Liver (tissue), 9 donors: ENCODE results near the gene TRUB2. TPM values are rescaled to one million over a fixed set of nuclear protein-coding genes. Genes with fewer than 3 reads are reported as not detected.

ENCODE experiments used
- DNase-seq: peaks from one replicate; pipeline ENCODE4 v3.0.0-alpha.2; 2017; ENCODE audit warnings: low spot score
- H3K27ac ChIP-seq, 2 donors: one replicate each; pipeline ENCODE4 v1.7.0; 2013; ENCODE audit warnings: inconsistent platforms in 2 of 2, low read length in 2 of 2, control low read depth in 1 of 2, low read depth in 1 of 2, mild to moderate bottlenecking in 1 of 2
- H3K27me3 ChIP-seq, 4 donors: one replicate each; pipeline versions ENCODE4 v1.6.1 to v1.7.0; 2013; ENCODE audit warnings: low read length in 3 of 4, inconsistent platforms in 1 of 4, mild to moderate bottlenecking in 1 of 4, moderate library complexity in 1 of 4; ENCODE audit not compliant: control insufficient read depth in 4 of 4, insufficient read depth in 4 of 4
- H3K36me3 ChIP-seq, 4 donors: one replicate each; pipeline versions ENCODE4 v1.6.1 to v1.7.0; 2013; ENCODE audit warnings: low read length in 3 of 4, mild to moderate bottlenecking in 3 of 4, low read depth in 1 of 4, moderate library complexity in 1 of 4; ENCODE audit not compliant: control insufficient read depth in 4 of 4, insufficient read depth in 3 of 4
- H3K4me1 ChIP-seq, 4 donors: one replicate each; pipeline versions ENCODE4 v1.6.1 to v1.7.0; 2013; ENCODE audit warnings: low read length in 3 of 4, mild to moderate bottlenecking in 3 of 4, moderate library complexity in 1 of 4; ENCODE audit not compliant: control insufficient read depth in 4 of 4, insufficient read depth in 4 of 4
- H3K4me3 ChIP-seq, 3 donors: one replicate each; pipeline versions ENCODE4 v1.6.1 to v1.7.0; 2013; ENCODE audit warnings: low read length in 3 of 3, control low read depth in 1 of 3, low read depth in 1 of 3, mild to moderate bottlenecking in 1 of 3
- H3K9ac ChIP-seq, 2 donors: one replicate each; pipeline ENCODE4 v1.7.0; 2013; ENCODE audit warnings: low read length in 2 of 2, mild to moderate bottlenecking in 2 of 2, moderate library complexity in 2 of 2, control low read depth in 1 of 2, low read depth in 1 of 2
- H3K9me3 ChIP-seq, 4 donors: one replicate each; pipeline versions ENCODE4 v1.6.1 to v1.7.0; 2013; ENCODE audit warnings: low read length in 3 of 4; ENCODE audit not compliant: control insufficient read depth in 4 of 4
- ATF3 ChIP-seq: IDR thresholded peaks from 2 replicates; pipeline ENCODE4 v1.6.1; 2016; ENCODE audit warnings: antibody characterized with exemption
- CTCF ChIP-seq: fragments of 150-350 bp; IDR thresholded peaks from 2 replicates; pipeline ENCODE4 v1.5.1; 2017; ENCODE audit warnings: improper control_type of control experiment, low read depth, low read length; ENCODE audit not compliant: missing input control
- EGR1 ChIP-seq, 2 donors: IDR thresholded peaks; 2 replicates each; pipeline ENCODE4 v1.6.1; 2016 to 2018; ENCODE audit warnings: antibody characterized with exemption in 2 of 2, low read depth in 2 of 2
- FOXA1 ChIP-seq: IDR thresholded peaks from 2 replicates; pipeline ENCODE4 v1.6.1; 2016; ENCODE audit warnings: antibody characterized with exemption
- FOXA2 ChIP-seq: IDR thresholded peaks from 2 replicates; pipeline ENCODE4 v1.6.1; 2016; ENCODE audit warnings: antibody characterized with exemption
- GABPA ChIP-seq, 2 donors: IDR thresholded peaks in 1 of 2; conservative IDR thresholded peaks in 1 of 2; 2 replicates each; pipeline ENCODE4 v1.6.1; 2016; ENCODE audit warnings: antibody characterized with exemption in 2 of 2, mild to moderate bottlenecking in 1 of 2, moderate library complexity in 1 of 2
- HNF4A ChIP-seq, 2 donors: conservative IDR thresholded peaks; 2 replicates each; pipeline ENCODE4 v1.6.1; 2016; ENCODE audit warnings: antibody characterized with exemption in 2 of 2, mild to moderate bottlenecking in 2 of 2
- HNF4G ChIP-seq: IDR thresholded peaks from 2 replicates; pipeline ENCODE4 v1.6.1; 2016; ENCODE audit warnings: antibody characterized with exemption
- JUND ChIP-seq, 2 donors: IDR thresholded peaks; 2 replicates each; pipeline ENCODE4 v1.6.1; 2016; ENCODE audit warnings: antibody characterized with exemption in 2 of 2
- MAX ChIP-seq: IDR thresholded peaks from 2 replicates; pipeline ENCODE4 v1.6.1; 2016; ENCODE audit warnings: antibody characterized with exemption
- NR2F2 ChIP-seq: IDR thresholded peaks from 2 replicates; pipeline ENCODE4 v1.6.1; 2016; ENCODE audit warnings: antibody characterized with exemption
- RAD21 ChIP-seq, 2 donors: IDR thresholded peaks; 2 replicates each; pipeline ENCODE4 v1.6.1; 2016; ENCODE audit warnings: antibody characterized with exemption in 2 of 2, mild to moderate bottlenecking in 2 of 2
- REST ChIP-seq: IDR thresholded peaks from 2 replicates; pipeline ENCODE4 v1.6.1; 2016; ENCODE audit warnings: antibody characterized with exemption, mild to moderate bottlenecking
- RXRA ChIP-seq, 2 donors: IDR thresholded peaks; 2 replicates each; pipeline ENCODE4 v1.6.1; 2017 to 2018; ENCODE audit warnings: antibody characterized with exemption in 2 of 2, mild to moderate bottlenecking in 1 of 2
- SP1 ChIP-seq: IDR thresholded peaks from 2 replicates; pipeline ENCODE4 v1.6.1; 2018; ENCODE audit warnings: antibody characterized with exemption, mild to moderate bottlenecking
- TAF1 ChIP-seq: conservative IDR thresholded peaks from 2 replicates; pipeline ENCODE4 v1.6.1; 2016; ENCODE audit warnings: antibody characterized with exemption, mild to moderate bottlenecking
- YY1 ChIP-seq: IDR thresholded peaks from 2 replicates; pipeline ENCODE4 v1.6.1; 2016; ENCODE audit warnings: antibody characterized with exemption, mild to moderate bottlenecking
- ZBTB33 ChIP-seq: IDR thresholded peaks from 2 replicates; pipeline ENCODE4 v1.6.1; 2016; ENCODE audit warnings: antibody characterized with exemption
- WGBS: extraction: QIAGEN DNeasy Blood & Tissue Kit; methylation state at CpG from one replicate; pipeline ENCODE4 v1.1.7; 2013; 5-methylcytosine and 5-hydroxymethylcytosine counted together
- polyA plus RNA-seq, 2 donors: library from polyadenylated mRNA; stranded (reverse) in 1 of 2; unstranded in 1 of 2; fragments of 200-250 nt in 1 of 2; fragments of >200 nt in 1 of 2; fragmentation: Nextera tagmentation in 1 of 2; extraction: Ambion mirVana in 1 of 2; gene quantifications; one replicate each; pipeline versions ENCODE4 v1.2.1 to v1.2.3, GENCODE V29; 2013 to 2015
- total RNA-seq, 2 donors: library from RNA; depleted of rRNA; stranded (reverse); fragments of >200 nt; gene quantifications; one replicate each; pipeline ENCODE4 v1.2.3, GENCODE V29; 2014
- donor health status: healthy.
- donor health status: healthy.
- donor health status: healthy.
- donor health status: healthy.
- donor health status: healthy.

TRUB2 gene
- total and polyA plus RNA-seq, 4 donors: 12.7 to 35.8 (median 19.4) TPM

- WGBS: 90% methylated on average over 4 of the region's 4 CpGs
- no peak overlapping the region for H3K4me3 ChIP-seq
These were observed 59.6 kb downstream of the TRUB2 start for GRCh38 chr9:128262687-128263086.

More at GRCh38 chr9:128262687-128263086, 59.6 kb downstream of the TRUB2 start:
- Histone ChIP-seq H3K9ac (no peak overlapping the region), H3K4me1 (no peaks in the 10 kb centered on the region), H3K27ac (no peak overlapping the region), H3K27me3 (no peaks in the 10 kb centered on the region), H3K36me3 (peaks cover 24 to 82% (median 56%) of the 10 kb centered on the region in 4 donors), H3K9me3 (no peaks in the 10 kb centered on the region)
- no peak for TF ChIP-seq HNF4A (conservative IDR thresholded peaks at IDR 0.05)
- TF ChIP-seq RAD21 (IDR thresholded peaks at IDR 0.05): no peak
- no peak for TF ChIP-seq RXRA (IDR thresholded peaks at IDR 0.05)
- no peak for TF ChIP-seq FOXA2
- TF ChIP-seq ATF3: no peak
- no peak for TF ChIP-seq JUND (IDR thresholded peaks at IDR 0.05)
- no peak for TF ChIP-seq YY1
- TF ChIP-seq GABPA (IDR thresholded peaks at IDR 0.05 in 1 of 2, conservative IDR thresholded peaks at IDR 0.05 in 1 of 2): no peak
- TF ChIP-seq TAF1: no peak
- no peak for TF ChIP-seq ZBTB33
- TF ChIP-seq EGR1 (IDR thresholded peaks at IDR 0.05; ENCODE audit: low read depth in 2 of 2): no peak
- TF ChIP-seq FOXA1: no peak
- no peak for TF ChIP-seq CTCF
- no peak for TF ChIP-seq MAX
- no peak for TF ChIP-seq HNF4G
- TF ChIP-seq REST: no peak
- TF ChIP-seq NR2F2: no peak
- no peak for TF ChIP-seq SP1
- DNase-seq: no peak
